Tibial nerve (tissue), 4 donors: Measurements from ENCODE around the gene PAK4.
"Not testable (repeated sequence)": the region's sequence is repeated elsewhere in the genome, so short reads cannot be mapped to it uniquely, and the experiment has no call there.

Source experiments
- CTCF ChIP-seq, 5 experiments: fragments of 200-600 bp in 3 of 5; fragments of 450-650 bp in 2 of 5; sonication (generic) in 3 of 5; IDR thresholded peaks; one replicate each; pipeline ENCODE4 v1.5.1; 2016 to 2019; ENCODE audit warnings: antibody characterized with exemption in 5 of 5, mild to moderate bottlenecking in 3 of 5, moderate library complexity in 2 of 5
- EP300 ChIP-seq, 2 donors: sonication (generic); formaldehyde crosslinking; IDR thresholded peaks; one replicate each; pipeline ENCODE4 v1.6.1; 2017; ENCODE audit warnings: antibody characterized with exemption in 2 of 2, mild to moderate bottlenecking in 1 of 2
- POLR2A ChIP-seq, 2 donors: fragments of 450-650 bp; IDR thresholded peaks; one replicate each; pipeline ENCODE4 v1.6.1; 2017; ENCODE audit warnings: antibody characterized with exemption in 2 of 2, mild to moderate bottlenecking in 2 of 2, moderate library complexity in 2 of 2

DNA sequence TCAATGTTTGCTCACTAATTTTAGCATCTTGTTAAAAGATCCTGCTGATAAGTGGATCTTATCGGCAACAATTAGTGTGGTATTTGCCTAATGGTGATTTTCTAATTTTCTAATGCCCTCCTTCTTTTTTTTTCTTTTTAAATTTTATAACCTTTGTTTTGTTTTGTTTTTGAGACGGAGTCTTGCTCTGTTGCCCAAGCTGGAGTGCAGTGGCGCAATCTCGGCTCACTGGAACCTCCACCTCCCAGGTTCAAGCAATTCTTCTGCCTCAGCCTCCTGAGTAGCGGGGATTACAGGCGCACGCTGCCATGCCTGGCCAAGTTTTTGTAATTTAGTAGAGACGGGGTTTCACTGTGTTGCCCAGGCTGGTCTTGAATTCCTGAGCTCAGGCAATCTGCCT is 35.6 kb upstream of the PAK4 start:
- not testable (repeated sequence) for TF ChIP-seq POLR2A, EP300, CTCF (IDR thresholded peaks at IDR 0.05)
